ENCODE data around the gene TSPAN7.

GRCh38 chrX:38596939-38597338, 35.6 kb downstream of the TSPAN7 start:
- no peak for TF ChIP-seq SUZ12 (IDR thresholded peaks at IDR 0.05; ENCODE audit: extremely low read depth, insufficient read depth, insufficient read length)
- TF ChIP-seq YY1 (IDR thresholded peaks at IDR 0.05; ENCODE audit: insufficient read depth, insufficient read length): no peak
